Kidney epithelial cell (primary cell): Measurements from ENCODE around the gene SRRM2. TPM values are rescaled to one million over a fixed set of nuclear protein-coding genes. Genes with fewer than 3 reads are reported as not detected.

Source experiments
- DNase-seq: peaks from one replicate; pipeline ENCODE4 v3.0.0-alpha.2; 2010; ENCODE audit warnings: low read depth
- H3K27me3 ChIP-seq: 2 replicates; pipeline ENCODE4 v1.6.0; 2011; ENCODE audit warnings: low read length; ENCODE audit not compliant: control insufficient read depth, insufficient read depth
- H3K36me3 ChIP-seq: 2 replicates; pipeline ENCODE4 v1.5.1; 2011; ENCODE audit warnings: low read length; ENCODE audit not compliant: control insufficient read depth, insufficient read depth
- H3K4me3 ChIP-seq: 2 replicates; pipeline ENCODE4 v1.5.1; 2011; ENCODE audit warnings: low read depth, mild to moderate bottlenecking, control low read depth, low read length
- CTCF ChIP-seq: IDR thresholded peaks from 2 replicates; pipeline ENCODE4 v1.5.1; 2011; ENCODE audit warnings: mild to moderate bottlenecking, moderate library complexity, low read length, control low read depth, inconsistent platforms; ENCODE audit not compliant: insufficient read depth, poor library complexity, severe bottlenecking
- total RNA-seq: library from RNA; depleted of rRNA; stranded (reverse); fragments of >200 nt; gene quantifications from 2 replicates; pipeline ENCODE4 v1.2.3, GENCODE V29; 2015

Gene SRRM2
- total RNA-seq, 1 donor from 2014 or later, result 82.6 TPM

- TF ChIP-seq CTCF, result no peak
- Histone ChIP-seq H3K4me3 (no peak overlapping the region), H3K36me3 (peaks cover 1% of the 10 kb centered on the region), H3K27me3 (no peaks in the 10 kb centered on the region)
- no peak for DNase-seq
These were observed 46.4 kb upstream of the SRRM2 start for GRCh38 chr16:2706085-2706484.

- Histone ChIP-seq H3K36me3 (peaks cover 1% of the 10 kb centered on the region), H3K4me3 (no peak overlapping the region), H3K27me3 (peaks cover 1% of the 10 kb centered on the region)
- no peak for TF ChIP-seq CTCF
- no peak for DNase-seq
These were observed 45.7 kb upstream of the SRRM2 start for GRCh38 chr16:2706611-2707311.

GRCh38 chr16:2707368-2708289 lies 44.8 kb upstream of the SRRM2 start:
- no peak for TF ChIP-seq CTCF
- no peak for DNase-seq
- peaks cover 1% of the 10 kb centered on the region for H3K36me3 ChIP-seq

GRCh38 chr16:2708290-2708639 lies 44.2 kb upstream of the SRRM2 start:
- no peak for DNase-seq
- peaks cover 2% of the 10 kb centered on the region for H3K27me3 ChIP-seq
- TF ChIP-seq CTCF, result no peak
- peaks cover 1% of the 10 kb centered on the region for H3K36me3 ChIP-seq
- H3K4me3 ChIP-seq, result no peak overlapping the region

More at GRCh38 chr16:2707368-2708289, 44.8 kb upstream of the SRRM2 start:
- Histone ChIP-seq H3K4me3 (no peak overlapping the region), H3K27me3 (peaks cover 2% of the 10 kb centered on the region)

- Histone ChIP-seq H3K27me3 (peaks cover 2% of the 10 kb centered on the region), H3K4me3 (no peak overlapping the region), H3K36me3 (peaks cover 1% of the 10 kb centered on the region)
- DNase-seq, result no peak
- no peak for TF ChIP-seq CTCF
These were observed 43.4 kb upstream of the SRRM2 start for GRCh38 chr16:2708955-2709587.
